H7 (cell line): Measurements from ENCODE around the gene MAPK14. TPM values are rescaled to one million over a fixed set of nuclear protein-coding genes. Genes with fewer than 3 reads are reported as not detected.
"Not testable (repeated sequence)": the region's sequence is repeated elsewhere in the genome, so short reads cannot be mapped to it uniquely, and the experiment has no call there.

Experiments used
- DNase-seq: peaks from one replicate; pipeline ENCODE4 v3.0.0; 2012
- H3K27me3 ChIP-seq: 2 replicates; pipeline ENCODE4 v1.6.0; 2011; ENCODE audit warnings: mild to moderate bottlenecking, low read length; ENCODE audit not compliant: control insufficient read depth, insufficient read depth
- H3K36me3 ChIP-seq: replicated peaks from 2 replicates; pipeline ENCODE4 v1.5.1; 2011; ENCODE audit warnings: low read length; ENCODE audit not compliant: control insufficient read depth, insufficient read depth
- H3K4me3 ChIP-seq: 2 replicates; pipeline ENCODE4 v1.5.1; 2011; ENCODE audit warnings: low read depth, mild to moderate bottlenecking, control low read depth, low read length, moderate library complexity; ENCODE audit not compliant: insufficient read depth
- total RNA-seq: library from RNA; depleted of rRNA; stranded (reverse); fragments of >200 nt; shearing (Covaris generic); gene quantifications from 2 replicates; pipeline ENCODE4 v1.2.3, GENCODE V29; 2014

Gene MAPK14
- total RNA-seq, 1 experiment from 2014 or later = 34.2 TPM

DNA sequence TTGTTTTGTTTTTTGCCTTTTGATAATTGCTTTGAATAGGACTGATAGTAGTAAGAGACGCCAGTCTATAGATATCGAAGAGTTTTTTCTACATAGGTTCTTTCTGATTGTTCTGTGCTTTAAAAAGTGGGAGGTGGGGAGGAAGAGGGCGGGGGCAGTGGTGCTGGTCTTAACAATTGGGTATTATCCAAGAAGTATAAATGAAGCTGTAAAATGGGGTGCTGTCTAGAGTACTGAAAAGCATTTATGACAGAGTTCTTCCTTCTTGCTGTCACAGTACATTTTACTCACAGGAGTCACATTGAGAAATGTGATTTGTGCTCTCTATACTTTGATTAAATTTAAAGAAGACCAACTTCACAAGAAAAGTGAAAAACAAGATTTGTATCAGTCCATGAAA lies 41.0 kb downstream of the MAPK14 start:
- no peaks in the 10 kb centered on the region; the same call in 1 of the 2 replicates for H3K36me3 ChIP-seq
- no peak for DNase-seq
- no peak overlapping the region for H3K4me3 ChIP-seq
- no peaks in the 10 kb centered on the region for H3K27me3 ChIP-seq

GRCh38 chr6:36069573-36069972 lies 42.0 kb downstream of the MAPK14 start:
- no peaks in the 10 kb centered on the region; the same call in 1 of the 2 replicates for H3K36me3 ChIP-seq
- no peak overlapping the region for H3K4me3 ChIP-seq
- no peak for DNase-seq
- no peaks in the 10 kb centered on the region for H3K27me3 ChIP-seq

GRCh38 chr6:36070252-36070651 lies 42.6 kb downstream of the MAPK14 start:
- Histone ChIP-seq H3K36me3 (no peaks in the 10 kb centered on the region), H3K27me3 (no peaks in the 10 kb centered on the region), H3K4me3 (no peak overlapping the region)
- DNase-seq = no peak

DNA sequence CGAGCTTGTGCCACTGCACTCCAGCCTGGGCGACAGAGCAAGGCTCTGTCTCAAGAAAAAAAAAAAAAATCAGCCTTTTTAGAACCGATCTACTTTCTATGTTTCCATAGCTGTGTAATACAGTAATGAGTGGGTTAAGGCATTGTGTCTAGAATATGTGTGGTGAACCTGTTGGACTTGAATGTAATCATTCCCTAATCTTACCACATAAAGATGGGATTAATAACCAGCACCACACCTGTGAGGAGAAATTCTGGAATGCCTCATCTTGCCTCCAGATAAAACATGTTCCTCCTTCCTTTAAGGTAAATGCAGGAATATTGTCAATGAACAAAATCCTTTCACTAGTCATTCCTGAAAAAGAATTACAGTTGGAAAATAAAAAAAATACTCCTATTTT lies 43.7 kb downstream of the MAPK14 start:
- no peak for DNase-seq
- Histone ChIP-seq H3K27me3 (no peaks in the 10 kb centered on the region), H3K36me3 (no peaks in the 10 kb centered on the region), H3K4me3 (no peak overlapping the region)

DNA sequence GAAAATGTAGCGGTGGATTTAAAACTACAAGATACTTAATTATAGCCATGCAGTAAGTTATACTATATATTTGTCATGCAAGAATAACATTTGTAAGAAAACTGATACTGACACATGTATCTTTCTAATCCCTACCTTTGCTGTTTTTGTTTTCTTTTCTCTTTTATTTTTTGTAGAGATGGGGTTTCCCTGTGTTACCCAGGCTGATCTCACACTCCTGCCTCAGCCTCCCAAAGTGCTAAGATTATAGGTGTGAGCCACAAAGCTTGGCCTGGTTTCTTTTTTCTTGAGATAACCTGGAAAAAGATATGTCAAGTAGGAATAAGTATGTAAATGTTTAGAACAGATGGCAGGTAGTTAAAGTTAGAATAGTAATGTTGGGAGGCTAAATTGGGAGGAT lies 44.1 kb downstream of the MAPK14 start:
- Histone ChIP-seq H3K4me3 (no peak overlapping the region), H3K27me3 (no peaks in the 10 kb centered on the region), H3K36me3 (no peaks in the 10 kb centered on the region; the same call in 1 of the 2 replicates)
- no peak for DNase-seq

- Histone ChIP-seq H3K36me3 (no peaks in the 10 kb centered on the region; the same call in 1 of the 2 replicates), H3K27me3 (no peaks in the 10 kb centered on the region), H3K4me3 (no peak overlapping the region)
- no peak for DNase-seq
Measured at GRCh38 chr6:36072681-36073080, 45.1 kb downstream of the MAPK14 start.

DNA sequence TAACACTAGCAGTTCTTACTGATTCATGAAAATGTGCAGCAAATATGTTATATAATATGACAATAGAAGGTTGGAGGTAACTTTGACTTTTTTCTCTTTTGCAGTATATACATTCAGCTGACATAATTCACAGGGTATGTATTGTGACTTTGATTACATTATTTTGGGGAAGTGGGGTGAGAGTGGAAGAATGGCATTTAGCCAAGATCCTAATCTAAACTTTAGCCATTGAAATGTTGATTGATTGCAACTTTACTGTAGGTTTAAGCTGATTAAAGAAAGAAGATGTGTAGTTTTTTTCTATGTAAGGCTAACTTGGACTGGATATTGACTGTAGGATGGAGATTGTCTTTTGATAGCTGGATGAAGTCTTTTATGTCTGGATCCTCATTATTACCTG lies 46.0 kb downstream of the MAPK14 start:
- no peak for DNase-seq
- Histone ChIP-seq H3K4me3 (no peak overlapping the region), H3K27me3 (no peaks in the 10 kb centered on the region), H3K36me3 (no peaks in the 10 kb centered on the region; the same call in 1 of the 2 replicates)

- Histone ChIP-seq H3K27me3 (no peaks in the 10 kb centered on the region), H3K4me3 (no peak overlapping the region), H3K36me3 (no peaks in the 10 kb centered on the region; the same call in 1 of the 2 replicates)
- peak; percentile 15 for DNase-seq
Measured at GRCh38 chr6:36075656-36076055, 48.0 kb downstream of the MAPK14 start.

DNA sequence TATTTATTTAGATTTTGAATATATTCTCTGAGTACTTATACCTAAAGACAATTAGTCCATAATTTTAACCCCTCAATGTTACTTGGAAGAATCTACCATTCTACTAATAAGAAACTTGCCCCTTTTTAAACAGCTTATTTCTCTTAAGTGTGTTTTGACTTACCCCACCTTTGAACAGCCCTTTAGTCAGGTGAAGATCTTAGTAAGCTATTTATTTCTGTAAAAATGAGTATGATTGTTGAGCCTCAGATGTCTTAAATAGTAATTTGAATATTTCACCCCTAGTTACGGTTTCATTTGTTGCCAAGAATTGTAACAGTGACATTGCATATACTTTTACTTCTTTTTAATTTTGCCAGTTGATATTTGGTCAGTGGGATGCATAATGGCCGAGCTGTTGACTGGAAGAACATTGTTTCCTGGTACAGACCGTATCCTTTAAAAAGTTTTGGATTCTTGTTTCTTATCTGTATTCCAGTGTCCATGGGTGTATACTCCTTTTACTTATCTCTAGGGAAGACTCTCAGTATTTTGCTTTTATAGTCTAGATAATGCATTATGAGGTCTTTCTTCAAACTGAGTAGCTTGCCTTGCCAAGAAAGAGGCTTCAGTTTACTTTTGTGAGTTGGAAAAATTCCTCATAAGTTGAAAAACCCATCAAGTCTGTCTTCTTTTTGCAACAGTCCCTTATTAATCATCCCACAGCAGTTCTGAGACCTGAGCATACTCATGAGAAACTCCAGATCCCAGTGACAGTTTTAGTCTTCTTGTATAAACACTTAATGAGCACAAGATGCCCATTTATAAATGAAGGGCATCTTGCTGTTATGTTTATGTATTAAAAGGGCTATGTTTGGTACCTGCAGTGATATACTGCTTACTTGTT lies 48.8 kb downstream of the MAPK14 start:
- no peaks in the 10 kb centered on the region; the same call in 1 of the 2 replicates for H3K36me3 ChIP-seq
- H3K4me3 ChIP-seq = no peak overlapping the region
- no peak for DNase-seq
- no peaks in the 10 kb centered on the region for H3K27me3 ChIP-seq

- Histone ChIP-seq H3K4me3 (no peak overlapping the region), H3K36me3 (peaks cover 5% of the 10 kb centered on the region), H3K27me3 (no peaks in the 10 kb centered on the region)
- no peak for DNase-seq
Measured at GRCh38 chr6:36078159-36078558, 50.6 kb downstream of the MAPK14 start.

- Histone ChIP-seq H3K36me3 (peaks cover 7% of the 10 kb centered on the region), H3K4me3 (no peak overlapping the region), H3K27me3 (no peaks in the 10 kb centered on the region)
- no peak for DNase-seq
Measured at GRCh38 chr6:36079601-36080000, 52.0 kb downstream of the MAPK14 start.

GRCh38 chr6:36082318-36082717 lies 54.7 kb downstream of the MAPK14 start:
- no peak for DNase-seq
- Histone ChIP-seq H3K36me3 (peaks cover 7% of the 10 kb centered on the region), H3K27me3 (no peaks in the 10 kb centered on the region), H3K4me3 (no peak overlapping the region)

GRCh38 chr6:36083446-36083845 lies 55.8 kb downstream of the MAPK14 start:
- no peak for DNase-seq
- no peak overlapping the region for H3K4me3 ChIP-seq
- peaks cover 7% of the 10 kb centered on the region for H3K36me3 ChIP-seq
- no peaks in the 10 kb centered on the region for H3K27me3 ChIP-seq

GRCh38 chr6:36088204-36088603 lies 60.6 kb downstream of the MAPK14 start:
- not testable (repeated sequence) for H3K27me3 ChIP-seq, H3K4me3 ChIP-seq, DNase-seq, H3K36me3 ChIP-seq

GRCh38 chr6:36089048-36089447 lies 61.4 kb downstream of the MAPK14 start:
- Histone ChIP-seq H3K4me3 (no peak overlapping the region), H3K27me3 (no peaks in the 10 kb centered on the region), H3K36me3 (no peaks in the 10 kb centered on the region; the same call in 1 of the 2 replicates)
- DNase-seq = no peak
